Tibial artery (tissue), 4 donors: ENCODE data around the gene HEPN1.
A peak's percentile ranks its signal among the peaks of the same experiment; 100 is the strongest.

Experiments
- DNase-seq, 2 donors: peaks; one replicate each; pipeline ENCODE4 v3.0.0-alpha.2; 2019
- H3K27ac ChIP-seq, 2 donors: fragments of 200-600 bp; sonication (generic) in 1 of 2; 1 replicate in 1 of 2; 2 replicates in 1 of 2; pipeline ENCODE4 v1.5.1; 2018 to 2019; ENCODE audit warnings: mild to moderate bottlenecking in 1 of 2
- H3K27me3 ChIP-seq, 2 donors: fragments of 200-600 bp; sonication (generic) in 1 of 2; one replicate each; pipeline versions ENCODE4 v1.5.1 to v1.6.0; 2016 to 2019
- H3K36me3 ChIP-seq, 3 donors: fragments of 200-600 bp; sonication (generic) in 2 of 3; one replicate each; pipeline ENCODE4 v1.5.1; 2016 to 2019; ENCODE audit warnings: mild to moderate bottlenecking in 2 of 3
- H3K4me1 ChIP-seq, 4 donors: fragments of 200-600 bp; sonication (generic) in 2 of 4; 1 replicate in 3 of 4; 2 replicates in 1 of 4; pipeline ENCODE4 v1.5.1; 2016 to 2019
- H3K4me3 ChIP-seq, 2 donors: fragments of 200-600 bp; sonication (generic) in 1 of 2; 1 replicate in 1 of 2; 2 replicates in 1 of 2; pipeline ENCODE4 v1.5.1; 2018 to 2019; ENCODE audit warnings: mild to moderate bottlenecking in 2 of 2
- H3K9me3 ChIP-seq, 3 donors: fragments of 200-600 bp; sonication (generic) in 1 of 3; one replicate each; pipeline ENCODE4 v1.5.1; 2016 to 2019
- intact Hi-C: fragments of 100-400 bp; cut with DNase I; formaldehyde crosslinking; loops from one replicate; pipeline ENCODE4 v1.15.0; 2023; ENCODE audit warnings: low total_unique reads
- TF ChIP-seq, protein P1 (sequence below), 2 experiments: fragments of 200-600 bp in 1 of 2; fragments of 450-650 bp in 1 of 2; IDR thresholded peaks; one replicate each; pipeline ENCODE4 v1.5.1; 2017 to 2019; ENCODE audit warnings: antibody characterized with exemption in 2 of 2, mild to moderate bottlenecking in 1 of 2, moderate library complexity in 1 of 2

The HEPN1 gene

DNA sequence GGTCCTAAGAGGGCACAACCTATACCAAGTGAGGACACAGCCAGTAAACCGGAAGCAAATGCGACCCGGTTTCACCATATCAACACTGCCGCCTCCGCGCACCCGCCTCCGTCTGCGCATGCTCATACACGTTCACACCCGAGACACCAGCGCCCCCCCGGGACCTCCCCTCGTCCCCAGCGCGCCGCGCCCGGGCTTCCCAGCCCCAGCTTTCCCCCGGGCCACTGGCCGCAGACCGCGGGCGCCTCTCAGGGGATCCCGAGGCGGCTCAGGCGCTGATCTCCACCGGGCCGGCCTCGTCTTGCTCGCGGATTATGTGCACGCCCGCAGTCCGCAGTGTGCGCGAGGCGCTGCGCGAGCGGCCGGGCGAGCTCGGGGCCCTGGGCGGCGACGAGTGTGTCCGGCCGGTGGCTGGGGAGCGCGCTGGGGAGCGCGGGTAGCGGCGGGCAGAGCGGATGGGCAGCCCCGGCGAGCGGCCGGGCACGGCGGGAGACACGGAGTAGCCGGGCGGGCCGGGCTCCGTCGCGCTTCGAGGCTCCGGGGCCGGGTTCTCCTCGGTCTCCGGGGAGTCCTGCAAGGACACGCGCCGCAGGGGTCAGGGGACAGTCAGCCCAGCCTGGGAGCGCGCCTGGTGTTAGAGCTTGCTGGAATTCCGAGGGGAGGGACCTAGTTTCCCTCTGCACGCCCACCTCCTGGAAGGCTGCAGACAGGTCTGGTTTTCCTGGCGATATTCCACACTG, 2.0 kb downstream of the HEPN1 start:
- TF ChIP-seq, protein P1, sequence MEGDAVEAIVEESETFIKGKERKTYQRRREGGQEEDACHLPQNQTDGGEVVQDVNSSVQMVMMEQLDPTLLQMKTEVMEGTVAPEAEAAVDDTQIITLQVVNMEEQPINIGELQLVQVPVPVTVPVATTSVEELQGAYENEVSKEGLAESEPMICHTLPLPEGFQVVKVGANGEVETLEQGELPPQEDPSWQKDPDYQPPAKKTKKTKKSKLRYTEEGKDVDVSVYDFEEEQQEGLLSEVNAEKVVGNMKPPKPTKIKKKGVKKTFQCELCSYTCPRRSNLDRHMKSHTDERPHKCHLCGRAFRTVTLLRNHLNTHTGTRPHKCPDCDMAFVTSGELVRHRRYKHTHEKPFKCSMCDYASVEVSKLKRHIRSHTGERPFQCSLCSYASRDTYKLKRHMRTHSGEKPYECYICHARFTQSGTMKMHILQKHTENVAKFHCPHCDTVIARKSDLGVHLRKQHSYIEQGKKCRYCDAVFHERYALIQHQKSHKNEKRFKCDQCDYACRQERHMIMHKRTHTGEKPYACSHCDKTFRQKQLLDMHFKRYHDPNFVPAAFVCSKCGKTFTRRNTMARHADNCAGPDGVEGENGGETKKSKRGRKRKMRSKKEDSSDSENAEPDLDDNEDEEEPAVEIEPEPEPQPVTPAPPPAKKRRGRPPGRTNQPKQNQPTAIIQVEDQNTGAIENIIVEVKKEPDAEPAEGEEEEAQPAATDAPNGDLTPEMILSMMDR (IDR thresholded peaks at IDR 0.05) = no peak
- intact Hi-C loops = no loop called here
- H3K27me3 ChIP-seq = peaks cover 0 to 25% of the 10 kb centered on the region in 2 donors
- peak; percentile 71 to 78 for DNase-seq
- H3K9me3 ChIP-seq = no peaks in the 10 kb centered on the region
- H3K27ac ChIP-seq = no peak overlapping the region
- H3K4me3 ChIP-seq = peak overlapping the region; percentile 42 to 56
- no peaks in the 10 kb centered on the region for H3K36me3 ChIP-seq
- peaks cover 0 to 11% (median 7%) of the 10 kb centered on the region in 4 donors for H3K4me1 ChIP-seq

DNA sequence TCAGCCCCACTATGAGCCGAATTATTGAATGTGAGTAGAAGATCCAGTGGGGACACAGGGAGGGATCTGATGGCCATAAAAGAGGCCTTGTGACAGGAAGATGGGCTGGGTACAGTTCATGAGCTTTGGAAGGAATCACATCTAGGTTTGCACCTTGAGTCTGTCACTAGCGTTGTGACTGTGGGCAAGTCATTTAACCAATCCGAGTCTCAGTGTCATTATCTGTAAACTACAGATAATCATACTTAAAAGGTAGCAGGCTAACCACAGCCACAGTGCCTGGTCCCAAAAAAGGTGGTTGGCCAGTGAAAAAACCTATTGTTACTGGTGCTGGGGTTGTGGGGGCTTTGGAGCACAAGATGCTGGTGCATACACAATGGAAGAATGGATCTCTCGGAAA, 3.8 kb downstream of the HEPN1 start:
- H3K27me3 ChIP-seq = peaks cover 0 to 20% of the 10 kb centered on the region in 2 donors

DNA sequence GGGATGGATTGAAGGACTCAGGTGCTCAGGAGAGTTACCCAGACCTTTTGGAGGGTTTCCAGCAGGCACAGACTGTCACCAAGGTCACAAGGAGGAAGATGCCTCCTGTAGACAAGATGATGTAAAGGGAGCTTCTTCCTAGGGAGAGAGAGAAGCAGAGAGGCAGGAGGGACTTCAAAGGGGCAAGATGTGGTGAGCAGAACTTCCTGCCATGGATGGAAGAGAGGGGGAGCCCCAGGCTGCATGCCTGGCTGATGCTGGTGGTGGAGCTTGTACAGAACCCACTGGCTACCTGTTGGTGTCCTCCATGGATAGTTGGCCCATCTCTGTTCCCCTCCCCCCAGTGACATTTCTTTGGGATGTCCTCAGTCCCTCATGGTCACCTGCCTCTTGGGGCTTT, 4.2 kb downstream of the HEPN1 start:
- Histone ChIP-seq H3K9me3 (no peaks in the 10 kb centered on the region), H3K27ac (no peak overlapping the region), H3K27me3 (peaks cover 0 to 20% of the 10 kb centered on the region in 2 donors), H3K36me3 (no peaks in the 10 kb centered on the region), H3K4me3 (no peak overlapping the region), H3K4me1 (peaks cover 0 to 11% (median 7%) of the 10 kb centered on the region in 4 donors)
- DNase-seq = no peak
- intact Hi-C loops = no loop called here
- TF ChIP-seq, protein P1 (IDR thresholded peaks at IDR 0.05) = no peak

More for the DNA sequence above, 3.8 kb downstream of the HEPN1 start:
- Histone ChIP-seq H3K4me1 (peaks cover 0 to 11% (median 7%) of the 10 kb centered on the region in 4 donors), H3K4me3 (no peak overlapping the region), H3K27ac (no peak overlapping the region), H3K9me3 (no peaks in the 10 kb centered on the region), H3K36me3 (no peaks in the 10 kb centered on the region)
- DNase-seq = no peak
- intact Hi-C loops = no loop called here
- TF ChIP-seq, protein P1 (IDR thresholded peaks at IDR 0.05) = no peak

DNA sequence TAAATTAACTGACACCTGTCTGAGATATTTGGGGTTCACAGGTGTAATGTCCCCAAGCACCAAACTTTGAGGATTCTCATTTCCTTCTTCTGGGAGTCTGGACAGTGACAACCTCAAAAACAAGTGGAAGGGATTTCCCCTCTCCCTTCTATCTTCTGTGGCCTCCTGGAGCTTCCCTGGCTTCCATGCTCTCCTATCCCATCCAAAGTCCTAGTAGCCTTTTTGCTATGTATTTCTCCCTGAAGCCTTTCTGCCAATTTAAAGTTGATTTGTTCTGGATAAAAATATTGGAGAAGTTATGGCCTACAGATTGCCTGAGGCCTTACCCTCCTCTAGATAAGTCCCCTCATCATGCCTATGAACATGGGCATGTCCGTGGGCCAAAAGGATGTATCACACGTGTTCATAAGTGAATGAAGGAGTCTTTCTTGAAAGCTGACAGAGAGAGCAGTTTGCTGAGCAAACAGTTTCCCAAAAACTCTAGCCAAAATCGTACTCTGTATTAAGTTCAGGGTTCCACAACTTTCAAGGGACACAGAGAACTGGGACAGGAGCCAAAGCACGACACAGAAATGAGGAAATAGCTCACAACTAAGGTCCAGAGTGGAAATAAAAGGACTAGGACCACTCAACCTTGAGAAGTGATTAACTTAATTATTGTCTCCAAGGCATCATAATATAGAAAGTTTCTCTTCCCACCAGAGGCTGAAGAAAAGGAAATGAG, 10.1 kb downstream of the HEPN1 start:
- Histone ChIP-seq H3K4me3 (no peak overlapping the region), H3K36me3 (no peaks in the 10 kb centered on the region), H3K4me1 (no peaks in the 10 kb centered on the region), H3K27me3 (peaks cover 0 to 3% of the 10 kb centered on the region in 2 donors), H3K9me3 (no peaks in the 10 kb centered on the region), H3K27ac (no peak overlapping the region)
- intact Hi-C loops = no loop called here
- TF ChIP-seq, protein P1 (IDR thresholded peaks at IDR 0.05) = no peak
- DNase-seq = peak in 1 of 2 donors; percentile 34

DNA sequence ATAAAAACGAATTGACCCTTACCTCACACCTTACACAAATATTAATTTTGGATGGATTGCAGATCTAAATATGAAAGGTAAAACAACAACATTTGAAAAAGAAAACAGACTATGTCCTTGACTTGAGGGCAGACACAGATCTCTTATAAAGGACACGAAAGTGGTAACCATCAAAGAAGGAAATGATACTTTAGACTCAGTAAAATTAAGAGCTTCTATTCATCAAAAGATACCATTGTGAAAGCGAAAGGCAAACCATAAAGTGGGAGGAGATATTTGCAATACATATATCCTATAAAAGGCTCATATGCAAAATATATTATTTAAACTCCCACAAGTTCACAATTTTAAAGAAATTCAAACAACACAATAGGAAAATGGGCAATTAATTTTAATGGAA, 11.7 kb downstream of the HEPN1 start:
- Histone ChIP-seq H3K36me3 (no peaks in the 10 kb centered on the region), H3K4me1 (no peaks in the 10 kb centered on the region), H3K9me3 (no peaks in the 10 kb centered on the region), H3K27ac (no peak overlapping the region), H3K27me3 (peaks cover 0 to 11% of the 10 kb centered on the region in 2 donors), H3K4me3 (no peak overlapping the region)
- TF ChIP-seq, protein P1 (IDR thresholded peaks at IDR 0.05) = no peak
- intact Hi-C loops = no loop called here
- DNase-seq = no peak
